ENCODE measurements around the gene SORD.
A peak's percentile ranks its signal among the peaks of the same experiment; 100 is the strongest.
"Not testable (repeated sequence)": the region's sequence is repeated elsewhere in the genome, so short reads cannot be mapped to it uniquely, and the experiment has no call there.

The SORD gene

DNA sequence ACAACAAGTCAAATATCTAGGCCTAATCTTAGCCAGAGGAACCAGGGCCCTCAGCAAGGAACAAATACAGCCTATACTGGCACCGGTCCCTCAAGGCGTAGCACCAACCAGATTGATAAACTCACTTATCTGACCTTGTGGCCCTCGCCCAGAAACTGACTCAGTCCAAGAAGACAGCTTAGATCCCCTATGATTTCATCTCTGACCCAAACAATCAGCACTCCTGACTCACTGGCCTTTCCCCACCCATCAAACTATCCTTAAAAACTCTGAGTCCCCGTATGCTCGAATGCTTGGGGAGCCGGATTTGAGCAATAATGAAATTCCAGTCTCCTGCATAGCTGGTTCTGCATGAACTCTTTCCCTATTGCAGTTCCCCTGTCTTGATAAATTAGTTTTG, 1.6 kb upstream of the SORD start:
- H3K4me3 ChIP-seq (ENCODE audit: low read depth, low read length): no peak overlapping the region
- DNase-seq (ENCODE audit: low read depth): no peak

DNA sequence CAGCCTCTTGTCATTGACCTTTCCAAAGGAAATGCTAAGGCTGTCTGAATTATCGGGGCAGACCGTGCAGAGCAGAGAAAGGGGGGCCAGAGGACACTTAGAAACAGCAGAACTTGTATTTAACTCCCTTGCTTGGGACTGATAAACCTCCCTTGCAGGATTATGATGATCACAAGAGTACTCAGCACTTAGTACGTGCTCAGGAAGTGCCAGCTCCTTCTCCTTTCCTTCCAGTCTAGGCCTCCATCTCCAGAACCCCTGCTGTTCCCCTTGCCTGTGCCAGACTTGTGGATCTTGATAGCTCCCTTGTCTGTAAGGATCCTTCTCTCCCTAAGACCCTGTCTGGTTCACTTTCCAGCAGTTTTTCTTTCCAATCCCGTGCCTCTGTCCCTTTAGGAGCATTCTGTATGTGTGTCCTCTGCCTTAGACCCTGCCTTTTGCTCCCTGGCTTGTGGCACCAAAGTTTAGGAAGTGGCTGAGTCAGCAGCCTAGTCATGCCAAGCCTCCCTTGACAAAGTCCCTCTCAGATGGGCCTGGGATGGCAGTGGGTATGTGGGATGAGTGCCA, 747 bp downstream of the SORD start:
- no peak for DNase-seq (ENCODE audit: low read depth)

DNA sequence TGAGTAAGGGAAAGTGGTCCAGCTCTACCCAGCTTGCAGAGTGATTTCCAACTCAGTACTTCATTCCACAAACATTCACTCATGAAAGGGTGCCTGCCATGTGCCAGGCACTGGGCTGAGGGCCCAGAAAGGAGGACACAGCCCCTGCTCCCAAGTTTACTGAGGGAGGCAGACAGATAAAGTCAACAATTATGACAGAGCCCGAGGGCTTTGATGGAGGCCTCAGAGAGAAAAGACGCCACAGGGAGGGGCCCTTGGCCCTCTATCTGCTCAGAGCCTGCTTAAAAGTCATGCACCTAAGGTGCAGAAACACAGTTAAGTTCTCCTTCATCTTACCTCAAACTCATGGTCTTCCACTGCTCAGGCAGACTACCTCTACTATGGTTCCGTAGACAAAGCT, 1.7 kb downstream of the SORD start:
- H3K4me3 ChIP-seq (ENCODE audit: low read depth, low read length); DNase-seq (ENCODE audit: low read depth): not testable (repeated sequence)

More for the DNA sequence above, 747 bp downstream of the SORD start:
- peak overlapping the region; percentile 68 for H3K4me3 ChIP-seq (ENCODE audit: low read depth, low read length)

DNA sequence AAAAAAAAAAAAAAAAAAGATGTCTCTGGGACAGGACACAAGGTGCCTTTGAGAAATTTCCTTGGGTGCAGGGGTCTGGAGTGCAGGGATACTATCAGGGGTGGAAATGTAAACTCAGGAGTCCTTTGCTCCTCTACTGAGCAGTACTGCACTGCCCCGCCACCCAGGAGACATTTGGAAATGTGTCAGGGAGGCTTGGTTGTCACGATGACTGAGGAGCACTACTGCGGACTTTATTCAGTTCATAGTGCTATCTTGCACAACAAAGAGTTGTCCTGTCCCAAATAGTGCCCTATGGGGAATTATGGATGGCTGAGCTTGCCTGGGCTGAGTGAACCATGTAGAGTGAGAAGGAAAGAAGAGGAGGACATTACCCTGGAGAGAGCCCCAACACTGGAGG, 2.6 kb downstream of the SORD start:
- not testable (repeated sequence) for H3K4me3 ChIP-seq (ENCODE audit: low read depth, low read length); DNase-seq (ENCODE audit: low read depth)

DNA sequence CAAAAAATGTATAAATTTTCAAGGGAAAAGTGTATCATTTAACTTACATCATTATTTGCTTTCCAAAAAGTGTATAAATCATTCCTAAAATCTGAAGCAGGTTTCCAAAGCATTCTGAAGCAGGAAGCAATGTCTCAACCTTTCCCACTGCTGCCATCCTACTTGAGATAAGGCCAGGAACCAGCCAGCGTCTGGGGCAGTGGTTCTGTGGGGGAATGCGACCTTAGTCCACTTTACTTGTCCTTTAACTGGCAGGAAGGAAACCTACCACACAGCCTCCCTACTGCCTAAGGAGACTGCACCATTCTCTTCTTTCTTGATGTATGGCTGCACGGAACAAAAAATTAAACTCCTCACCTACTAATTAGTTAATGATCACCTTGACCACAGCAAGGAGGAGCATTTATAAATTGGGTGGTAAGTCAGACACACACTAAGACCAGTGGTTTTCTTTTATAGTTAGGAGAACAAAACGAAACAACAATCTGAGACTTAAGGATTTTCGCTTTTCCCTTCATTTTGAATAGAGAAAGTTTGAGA, 3.7 kb downstream of the SORD start:
- DNase-seq (ENCODE audit: low read depth): no peak
- H3K4me3 ChIP-seq (ENCODE audit: low read depth, low read length): no peak overlapping the region

DNA sequence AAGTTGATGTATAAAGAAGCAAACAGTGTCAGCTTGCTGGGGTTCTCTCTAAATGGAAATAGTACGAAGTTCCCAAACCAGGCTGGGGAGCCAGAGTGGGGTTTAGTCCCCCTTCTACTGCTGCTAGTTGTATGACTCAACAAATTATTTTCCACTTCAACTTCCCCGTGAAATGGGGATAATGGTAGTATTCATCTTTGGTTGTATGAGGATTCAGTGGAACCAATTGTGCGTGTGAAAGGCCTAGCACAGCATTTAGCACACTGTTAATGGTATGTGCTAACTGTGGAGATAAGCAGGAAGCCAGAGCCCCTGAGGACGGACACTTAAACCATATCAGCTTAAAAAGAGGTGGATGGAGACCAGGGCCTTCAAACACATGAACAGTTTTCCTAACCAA, 4.2 kb downstream of the SORD start:
- no peak overlapping the region for H3K4me3 ChIP-seq (ENCODE audit: low read depth, low read length)
- DNase-seq (ENCODE audit: low read depth): no peak

DNA sequence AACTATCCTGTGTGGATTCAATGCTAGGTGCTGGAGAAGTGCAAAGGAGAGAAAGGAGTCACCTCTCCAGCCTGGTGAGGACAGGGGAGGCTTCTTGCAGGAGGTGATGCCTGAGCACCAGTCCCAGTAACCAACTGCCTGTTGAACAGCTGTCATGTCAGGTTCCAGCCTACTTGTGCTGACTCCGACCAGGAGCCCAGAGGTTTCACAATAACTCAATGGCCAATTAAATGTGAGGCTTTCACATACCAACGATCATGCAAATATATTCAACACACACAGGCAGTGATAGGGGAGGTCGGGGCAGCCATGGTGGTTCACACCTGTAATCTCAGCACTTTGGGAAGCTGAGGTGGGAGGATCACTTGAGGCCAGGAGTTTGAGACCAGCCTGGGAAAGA, 7.7 kb downstream of the SORD start:
- H3K4me3 ChIP-seq (ENCODE audit: low read depth, low read length): no peak overlapping the region
- no peak for DNase-seq (ENCODE audit: low read depth)

DNA sequence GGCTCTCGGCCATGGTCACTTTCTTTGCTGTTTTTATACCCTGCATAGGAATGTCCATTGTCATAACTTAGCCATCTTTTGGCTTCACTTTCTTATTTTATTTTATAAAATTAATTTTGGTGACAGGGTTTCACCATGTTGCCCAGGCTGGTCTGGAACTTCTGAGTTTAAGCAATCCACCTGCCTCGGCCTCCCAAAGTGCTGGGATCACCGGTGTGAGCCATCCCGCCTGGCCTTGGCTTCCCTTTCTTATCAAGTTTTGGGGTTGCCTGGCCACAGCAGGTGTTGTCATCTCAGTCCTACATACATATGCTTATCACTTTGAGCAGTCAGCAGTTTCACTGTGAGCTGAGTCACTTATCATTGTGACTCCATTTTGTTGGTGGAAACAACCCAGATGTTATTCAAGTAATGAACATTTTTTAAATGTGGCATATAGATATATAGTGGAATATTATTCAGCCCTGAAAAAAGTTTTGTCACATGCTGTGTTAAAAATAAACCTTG, 8.6 kb downstream of the SORD start:
- H3K4me3 ChIP-seq (ENCODE audit: low read depth, low read length); DNase-seq (ENCODE audit: low read depth): not testable (repeated sequence)

DNA sequence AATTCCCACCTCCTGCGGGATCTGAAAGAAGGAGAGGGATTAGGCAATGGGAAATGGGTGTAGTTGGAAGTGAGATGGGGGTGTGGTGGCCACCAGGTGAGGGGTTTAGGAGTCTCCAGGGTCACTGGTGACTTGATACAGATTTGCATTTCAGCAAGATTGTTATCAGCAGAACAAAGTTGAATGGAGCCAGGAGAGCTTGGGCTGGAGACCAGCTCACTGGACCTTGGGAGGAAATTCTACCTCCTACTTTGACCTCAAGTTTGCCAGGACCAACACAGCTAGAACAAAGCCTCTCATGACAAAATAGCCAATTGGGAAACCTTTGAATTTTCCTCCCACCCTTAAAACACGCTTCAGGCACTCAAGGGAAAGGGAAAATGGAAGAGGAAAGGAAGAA, 9.5 kb downstream of the SORD start:
- not testable (repeated sequence) for DNase-seq (ENCODE audit: low read depth); H3K4me3 ChIP-seq (ENCODE audit: low read depth, low read length)

DNA sequence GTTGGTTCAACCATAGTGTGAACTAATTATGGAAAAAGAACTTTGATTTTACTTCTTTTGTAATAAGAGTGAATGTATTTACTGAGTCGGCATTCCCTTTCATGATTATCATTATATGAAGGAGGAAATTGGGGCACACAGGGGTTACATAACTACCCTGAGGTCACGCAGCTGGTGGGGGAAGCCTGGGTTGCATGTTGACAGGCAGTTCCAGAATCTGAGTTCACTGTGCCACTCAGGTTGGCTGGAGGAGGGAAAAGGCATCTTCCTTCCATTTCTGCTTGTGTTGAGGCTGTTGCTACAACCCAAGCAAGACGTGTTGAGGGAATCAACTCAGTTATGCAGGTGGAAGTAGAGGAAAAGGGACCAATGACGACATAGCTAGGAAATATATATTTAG, 11.1 kb downstream of the SORD start:
- not testable (repeated sequence) for H3K4me3 ChIP-seq (ENCODE audit: low read depth, low read length); DNase-seq (ENCODE audit: low read depth)

DNA sequence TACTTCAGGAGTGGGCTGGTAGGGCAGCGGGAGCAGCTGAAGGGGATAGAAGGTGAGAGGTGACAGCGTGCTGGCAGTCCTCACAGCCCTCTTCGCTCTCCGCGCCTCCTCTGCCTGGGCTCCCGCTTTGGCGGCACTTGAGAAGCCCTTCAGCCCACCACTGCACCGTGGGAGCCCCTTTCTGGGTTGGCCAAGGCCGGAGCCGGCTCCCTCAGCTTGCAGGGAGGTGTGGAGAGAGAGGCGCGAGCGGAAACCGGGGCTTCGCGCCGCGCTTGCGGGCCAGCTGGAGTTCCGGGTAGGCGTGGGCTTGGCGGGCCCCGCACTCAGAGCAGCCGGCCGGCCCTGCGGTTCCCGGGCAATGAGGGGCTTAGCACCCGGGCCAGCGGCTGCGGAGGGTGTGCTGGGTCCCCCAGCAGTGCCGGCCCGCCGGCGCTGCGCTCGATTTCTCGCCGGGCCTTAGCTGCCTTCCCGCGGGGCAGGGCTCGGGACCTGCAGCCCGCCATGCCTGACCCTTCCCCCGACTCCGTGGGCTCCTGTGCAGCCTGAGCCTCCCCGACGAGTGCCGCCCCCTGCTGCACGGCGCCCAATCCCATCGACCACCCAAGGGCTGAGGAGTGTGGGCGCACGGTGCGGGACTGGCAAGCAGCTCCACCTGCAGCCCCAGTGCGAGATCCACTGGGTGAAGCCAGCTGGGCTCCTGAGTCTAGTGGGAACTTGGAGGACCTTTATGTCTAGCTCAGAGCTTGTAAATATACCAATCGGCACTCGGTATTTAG, 11.8 kb downstream of the SORD start:
- DNase-seq (ENCODE audit: low read depth); H3K4me3 ChIP-seq (ENCODE audit: low read depth, low read length): not testable (repeated sequence)

DNA sequence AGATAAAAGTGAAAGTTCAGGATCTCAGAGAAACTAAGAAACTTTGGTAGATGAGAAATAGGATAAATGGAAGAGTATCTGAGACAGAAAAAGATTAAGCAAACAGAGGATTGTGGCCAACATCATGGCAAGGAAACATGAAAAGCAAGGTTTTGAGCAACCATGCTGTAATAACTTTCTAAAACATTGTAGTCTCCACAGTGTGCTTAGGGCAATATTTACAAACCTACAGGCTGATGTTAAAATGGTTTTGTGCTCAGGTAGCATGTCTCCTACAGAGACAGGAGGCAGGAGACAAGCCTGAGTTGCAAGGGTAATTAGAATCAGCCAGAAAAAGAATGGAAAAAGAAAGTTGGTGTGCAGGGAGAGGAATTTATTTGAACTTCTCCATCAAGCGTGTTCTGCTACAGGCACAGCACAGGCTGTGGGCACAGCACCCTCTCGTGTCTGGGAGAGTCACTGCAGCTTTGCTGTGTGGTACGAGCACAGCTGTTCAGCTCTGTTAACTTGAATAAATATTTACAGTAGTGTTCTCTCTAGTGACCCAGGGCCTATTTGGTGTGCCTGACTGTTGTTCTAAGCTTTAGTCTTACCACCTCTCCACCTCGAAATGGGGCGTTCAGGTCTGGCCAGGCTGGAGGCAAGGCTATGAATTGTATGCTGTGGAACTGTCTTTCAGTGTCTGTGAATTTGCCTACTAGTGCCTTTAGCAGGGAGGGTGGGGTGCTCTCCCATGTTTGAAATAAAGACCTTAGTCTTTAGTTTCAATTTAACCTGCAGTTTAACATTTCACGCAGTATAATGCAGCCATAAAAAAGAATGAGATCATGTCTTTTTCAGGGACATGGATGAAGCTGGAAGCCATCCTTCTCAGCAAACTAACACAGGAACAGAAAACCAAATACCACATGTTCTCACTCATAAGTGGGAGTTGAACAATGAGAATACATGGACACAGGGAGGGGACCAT, 14.1 kb downstream of the SORD start:
- not testable (repeated sequence) for H3K4me3 ChIP-seq (ENCODE audit: low read depth, low read length); DNase-seq (ENCODE audit: low read depth)

DNA sequence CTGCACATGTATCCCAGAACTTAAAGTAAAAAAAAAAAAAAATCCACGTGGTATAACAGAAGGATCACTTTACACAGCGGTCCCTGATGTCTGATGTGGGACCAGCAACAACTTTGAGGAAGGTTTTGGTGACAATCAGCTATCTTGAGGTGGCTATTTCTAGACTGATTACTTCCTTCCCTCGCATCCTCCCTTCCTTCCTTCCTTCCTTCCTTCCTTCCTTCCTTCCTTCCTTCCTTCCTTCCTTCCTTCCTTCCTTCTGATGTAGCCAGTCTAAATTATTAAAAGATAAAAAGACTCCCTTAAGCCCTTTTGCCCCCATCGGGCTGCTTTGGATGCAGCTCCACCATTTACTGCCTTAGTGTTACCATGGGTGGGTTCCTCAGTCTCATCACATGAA, 14.9 kb downstream of the SORD start:
- DNase-seq (ENCODE audit: low read depth): no peak
- no peak overlapping the region for H3K4me3 ChIP-seq (ENCODE audit: low read depth, low read length)

DNA sequence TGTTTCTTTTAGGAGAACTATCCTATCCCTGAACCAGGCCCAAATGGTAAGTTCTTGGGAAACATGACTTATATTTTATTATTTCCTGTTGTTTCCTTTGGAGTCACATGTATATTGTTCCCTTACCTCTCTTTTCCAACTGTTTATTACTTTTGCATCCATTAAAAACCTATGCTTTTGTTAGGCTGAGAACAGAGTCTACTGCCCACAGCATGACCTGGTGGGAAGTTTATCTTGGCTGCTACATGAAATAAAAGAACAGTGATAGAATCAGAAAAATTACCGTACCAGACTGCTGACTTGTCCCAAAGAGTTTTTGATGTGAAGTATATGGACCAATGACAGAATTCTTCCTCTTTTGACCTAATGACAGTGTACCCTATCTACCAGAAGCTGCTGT, 17.4 kb downstream of the SORD start:
- not testable (repeated sequence) for DNase-seq (ENCODE audit: low read depth); H3K4me3 ChIP-seq (ENCODE audit: low read depth, low read length)

DNA sequence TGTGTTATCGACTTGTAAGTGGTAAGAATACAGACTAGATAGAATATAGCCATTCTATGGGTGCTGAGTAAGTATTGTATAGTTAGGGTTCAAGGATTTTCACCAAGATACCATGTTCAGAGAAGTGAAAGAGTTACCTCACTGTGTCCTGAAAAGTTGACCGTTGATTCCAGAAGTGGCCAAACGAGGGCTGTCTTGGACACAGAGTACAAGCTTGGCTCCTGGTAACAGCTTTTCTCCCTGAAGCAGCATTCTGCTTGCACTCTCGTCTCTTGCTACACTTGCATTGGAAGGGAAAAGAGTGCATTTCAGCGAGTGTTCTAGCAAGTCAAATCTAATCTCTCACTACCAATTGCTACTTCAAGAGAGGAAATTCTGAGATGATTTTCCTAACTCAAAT, 18.5 kb downstream of the SORD start:
- not testable (repeated sequence) for DNase-seq (ENCODE audit: low read depth); H3K4me3 ChIP-seq (ENCODE audit: low read depth, low read length)

DNA sequence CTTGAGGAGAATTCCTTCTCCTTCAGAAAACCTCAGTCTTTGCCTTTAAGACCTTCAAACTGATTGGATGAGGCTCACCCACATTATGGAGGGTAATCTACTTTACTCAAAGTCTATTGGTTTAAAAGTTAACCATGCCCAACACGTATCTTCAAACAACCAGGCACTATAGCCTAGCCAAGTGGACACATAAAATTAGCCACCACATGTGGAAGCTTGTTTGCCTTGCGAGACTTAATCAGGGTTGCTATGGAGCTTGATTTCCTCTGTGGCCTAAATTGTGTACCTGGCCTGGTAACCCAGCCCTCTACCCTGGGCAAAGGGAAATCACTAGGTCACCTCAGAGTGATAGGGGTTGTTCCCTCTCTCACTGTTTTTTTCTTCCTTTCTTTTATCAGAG, 19.9 kb downstream of the SORD start:
- not testable (repeated sequence) for H3K4me3 ChIP-seq (ENCODE audit: low read depth, low read length)

DNA sequence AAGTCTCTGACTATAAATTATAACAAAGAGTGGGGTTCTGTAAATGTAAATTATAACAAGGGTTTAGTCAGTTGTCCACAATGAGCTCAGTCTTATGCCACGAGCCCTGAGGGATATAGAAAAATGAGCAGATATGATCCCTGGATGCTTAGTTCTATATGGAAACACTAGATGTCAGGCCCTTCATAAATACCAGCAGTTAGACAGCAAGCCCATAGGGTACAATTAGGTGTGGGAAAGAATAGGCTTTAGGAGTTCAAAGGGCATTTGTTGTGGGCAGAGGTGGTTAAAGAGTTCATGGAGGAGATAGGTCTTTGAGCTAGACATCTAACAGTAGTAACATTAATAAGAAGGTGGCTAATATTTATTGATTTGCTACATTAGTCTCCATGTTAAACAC, 21.3 kb downstream of the SORD start:
- not testable (repeated sequence) for H3K4me3 ChIP-seq (ENCODE audit: low read depth, low read length); DNase-seq (ENCODE audit: low read depth)

More for the DNA sequence above, 19.9 kb downstream of the SORD start:
- not testable (repeated sequence) for DNase-seq (ENCODE audit: low read depth)

DNA sequence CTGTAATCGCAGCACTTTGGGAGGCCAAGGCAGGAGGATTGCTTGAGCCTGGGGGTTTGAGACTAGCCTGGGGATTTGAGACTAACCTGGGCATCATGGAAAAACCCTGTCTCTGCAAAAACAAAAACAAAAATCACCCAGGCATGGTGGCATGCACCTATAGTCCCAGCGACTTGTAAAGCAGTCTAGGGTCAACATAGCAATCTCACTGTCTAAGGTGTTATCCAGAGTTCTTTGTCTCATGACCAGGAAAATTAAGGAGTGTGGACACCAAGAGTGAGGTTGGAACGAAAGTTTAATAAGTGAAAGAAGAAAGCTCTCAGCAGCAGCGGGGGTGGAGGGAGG, 25.4 kb downstream of the SORD start:
- H3K4me3 ChIP-seq (ENCODE audit: low read depth, low read length); DNase-seq (ENCODE audit: low read depth): not testable (repeated sequence)

DNA sequence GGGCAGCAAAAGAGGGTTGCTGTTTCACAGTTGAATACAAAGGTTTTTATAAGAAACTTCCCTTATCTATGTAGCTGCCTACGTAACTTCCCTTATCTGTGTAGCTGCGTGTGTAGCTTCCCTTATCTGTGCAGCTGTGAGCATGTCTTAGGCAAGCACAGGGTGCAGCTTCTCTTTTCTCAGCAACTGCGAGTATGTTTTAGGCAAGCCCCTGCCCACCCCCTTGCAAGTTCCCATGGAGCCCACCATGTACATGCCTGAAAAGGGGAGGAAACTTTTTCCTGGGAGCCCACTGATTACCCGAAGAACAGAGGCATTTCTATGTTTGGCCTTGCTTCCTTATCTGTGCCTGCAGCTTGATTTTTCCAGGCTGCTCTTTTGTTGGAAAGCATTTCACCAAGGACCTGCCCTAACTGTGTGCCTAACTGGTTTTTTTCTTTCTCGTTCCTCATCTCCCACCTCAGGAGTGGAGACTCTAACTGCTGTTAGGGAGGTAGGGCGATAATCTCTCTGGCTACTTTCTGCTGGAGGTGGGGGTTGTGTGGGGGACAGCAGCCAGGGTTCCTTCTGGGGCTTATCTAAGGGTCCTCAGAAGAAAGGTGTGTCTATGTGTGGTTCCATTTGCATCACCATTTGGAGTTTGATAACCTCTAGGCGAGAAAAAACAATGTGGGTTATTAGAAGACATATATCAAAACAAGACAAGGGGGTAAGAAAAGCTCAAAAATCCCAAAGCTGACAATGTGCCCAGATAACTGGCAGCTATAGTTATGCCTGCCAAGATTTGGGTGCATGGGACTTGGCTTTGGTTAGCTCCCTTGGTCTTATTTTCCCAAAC, 26.0 kb downstream of the SORD start:
- DNase-seq (ENCODE audit: low read depth): no peak
- H3K4me3 ChIP-seq (ENCODE audit: low read depth, low read length): no peak overlapping the region

All from skeletal muscle cell (primary cell).